NB4 (cell line): ENCODE measurements around the gene SLX4.

Experiments
- DNase-seq: peaks from one replicate; pipeline ENCODE4 v3.0.0; 2010; ENCODE audit warnings: low read depth
- H3K4me3 ChIP-seq: one replicate; pipeline ENCODE4 v1.5.1; 2011; ENCODE audit warnings: mild to moderate bottlenecking, low read depth, low read length, moderate library complexity
- MYC ChIP-seq: IDR thresholded peaks from 2 replicates; pipeline ENCODE4 v1.6.1; 2011; ENCODE audit warnings: low read depth, low read length
- POLR2A ChIP-seq: IDR thresholded peaks from 2 replicates; pipeline ENCODE4 v1.6.1; 2011; ENCODE audit warnings: mild to moderate bottlenecking; ENCODE audit not compliant: insufficient read length; ENCODE audit errors: extremely low read depth
- TF ChIP-seq, protein P1 (sequence below): IDR thresholded peaks from 2 replicates; pipeline ENCODE4 v1.6.1; 2011; ENCODE audit warnings: low read depth, low read length
- TF ChIP-seq, protein P2 (sequence below): IDR thresholded peaks from one replicate; pipeline ENCODE4 v1.5.1; 2012; ENCODE audit warnings: low read depth, low read length

The SLX4 gene

DNA sequence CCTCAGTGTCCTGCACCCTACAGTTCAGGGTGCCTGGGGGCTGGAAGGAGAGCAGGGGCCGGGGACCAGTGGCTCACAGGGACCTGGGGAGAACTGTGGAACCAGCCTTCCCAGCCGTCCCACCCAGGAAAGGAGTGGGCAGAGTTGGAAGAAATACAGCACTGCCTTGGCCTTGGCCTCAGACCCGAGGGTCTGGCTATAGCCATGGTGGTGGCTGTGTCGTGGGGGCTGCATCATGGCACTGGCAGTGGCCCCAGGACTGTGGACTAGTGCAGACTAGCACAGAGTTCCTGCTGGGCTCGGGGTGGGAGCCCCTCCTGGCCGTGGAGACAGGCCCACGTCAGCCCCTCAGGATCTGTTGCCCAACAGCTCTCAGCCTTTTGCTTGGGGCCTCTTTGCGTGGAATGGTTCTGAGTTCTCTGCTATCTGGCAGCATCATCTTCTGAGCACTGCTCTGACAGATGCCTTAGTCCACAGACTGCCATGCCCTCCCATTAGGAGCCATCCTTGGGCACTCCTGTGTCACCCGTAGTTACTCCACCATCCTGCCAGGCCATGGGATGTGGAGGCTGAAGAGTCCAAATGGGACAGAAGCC is 30.5 kb upstream of the SLX4 start:
- no peak overlapping the region for H3K4me3 ChIP-seq
- TF ChIP-seq MYC (no peak), POLR2A (no peak)
- TF ChIP-seq, protein P1, sequence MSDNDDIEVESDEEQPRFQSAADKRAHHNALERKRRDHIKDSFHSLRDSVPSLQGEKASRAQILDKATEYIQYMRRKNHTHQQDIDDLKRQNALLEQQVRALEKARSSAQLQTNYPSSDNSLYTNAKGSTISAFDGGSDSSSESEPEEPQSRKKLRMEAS, result no peak
- TF ChIP-seq, protein P2, sequence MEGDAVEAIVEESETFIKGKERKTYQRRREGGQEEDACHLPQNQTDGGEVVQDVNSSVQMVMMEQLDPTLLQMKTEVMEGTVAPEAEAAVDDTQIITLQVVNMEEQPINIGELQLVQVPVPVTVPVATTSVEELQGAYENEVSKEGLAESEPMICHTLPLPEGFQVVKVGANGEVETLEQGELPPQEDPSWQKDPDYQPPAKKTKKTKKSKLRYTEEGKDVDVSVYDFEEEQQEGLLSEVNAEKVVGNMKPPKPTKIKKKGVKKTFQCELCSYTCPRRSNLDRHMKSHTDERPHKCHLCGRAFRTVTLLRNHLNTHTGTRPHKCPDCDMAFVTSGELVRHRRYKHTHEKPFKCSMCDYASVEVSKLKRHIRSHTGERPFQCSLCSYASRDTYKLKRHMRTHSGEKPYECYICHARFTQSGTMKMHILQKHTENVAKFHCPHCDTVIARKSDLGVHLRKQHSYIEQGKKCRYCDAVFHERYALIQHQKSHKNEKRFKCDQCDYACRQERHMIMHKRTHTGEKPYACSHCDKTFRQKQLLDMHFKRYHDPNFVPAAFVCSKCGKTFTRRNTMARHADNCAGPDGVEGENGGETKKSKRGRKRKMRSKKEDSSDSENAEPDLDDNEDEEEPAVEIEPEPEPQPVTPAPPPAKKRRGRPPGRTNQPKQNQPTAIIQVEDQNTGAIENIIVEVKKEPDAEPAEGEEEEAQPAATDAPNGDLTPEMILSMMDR, result no peak
- DNase-seq, result no peak

DNA sequence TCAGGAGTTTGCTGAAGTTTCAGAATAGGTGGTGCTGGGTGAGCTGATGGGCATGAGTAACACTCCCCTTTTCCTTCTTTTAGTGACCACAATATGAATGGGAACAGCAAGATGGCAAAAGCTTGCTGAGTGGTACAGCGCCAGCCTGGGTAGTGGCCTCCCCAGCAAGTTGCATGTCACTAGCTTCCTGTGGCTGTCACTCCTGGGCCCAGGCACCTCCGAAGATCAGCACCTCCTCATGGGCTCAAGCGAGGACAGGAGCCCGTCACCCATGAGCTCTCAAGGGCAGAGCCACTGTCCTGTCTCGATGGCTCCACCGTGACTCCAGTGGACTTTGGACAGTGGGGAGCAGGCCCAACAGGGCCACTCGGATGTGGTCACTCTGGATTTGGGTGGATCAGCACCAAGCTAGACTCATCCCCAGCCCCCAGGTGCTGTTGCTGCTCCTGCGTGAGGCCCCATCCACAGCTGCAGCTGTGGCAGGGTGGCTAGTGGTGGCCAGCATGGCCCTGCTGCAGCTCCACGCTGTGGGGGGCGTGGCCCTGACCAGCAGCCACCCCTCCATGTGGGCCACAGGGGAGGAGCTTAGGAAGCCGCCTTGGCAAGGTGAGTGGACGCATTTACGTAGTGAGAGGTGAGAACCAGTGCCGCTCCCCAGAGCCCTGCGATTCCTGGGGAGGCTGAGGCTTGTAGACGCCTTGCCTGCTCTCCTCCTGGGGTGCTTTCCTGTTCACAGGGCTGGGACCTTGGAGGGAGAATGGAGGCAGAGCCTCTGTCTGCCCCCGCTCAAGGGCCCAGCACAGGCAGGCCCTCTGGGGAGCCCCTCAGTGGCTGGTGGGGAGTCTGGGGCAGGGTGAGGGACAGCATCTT is 29.5 kb upstream of the SLX4 start:
- no peak overlapping the region for H3K4me3 ChIP-seq
- TF ChIP-seq POLR2A (no peak), MYC (no peak)
- TF ChIP-seq, protein P1, result no peak
- TF ChIP-seq, protein P2, result no peak

DNA sequence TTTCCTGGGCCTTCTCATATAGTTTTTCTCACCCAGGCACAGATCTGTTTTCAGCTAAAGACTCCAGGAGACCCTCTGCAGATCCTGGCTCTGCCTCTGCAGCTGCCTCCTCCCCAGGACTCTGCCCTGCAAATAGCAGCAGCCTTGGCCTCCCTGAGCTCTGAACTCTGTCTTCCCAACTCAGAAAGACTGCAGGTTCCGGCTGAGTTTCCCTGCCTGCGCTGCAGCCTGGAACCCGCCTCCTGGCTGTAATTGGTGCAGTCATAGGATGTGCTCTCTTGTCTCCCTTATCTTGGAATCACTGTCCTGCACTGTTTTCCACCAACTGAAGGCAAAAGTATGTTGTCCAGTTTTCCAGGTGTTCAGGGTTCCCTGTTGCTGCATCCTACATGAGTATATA is 28.8 kb upstream of the SLX4 start:
- no peak overlapping the region for H3K4me3 ChIP-seq
- TF ChIP-seq, protein P2, result no peak
- no peak for TF ChIP-seq MYC
- TF ChIP-seq, protein P1, result no peak
- no peak for TF ChIP-seq POLR2A
- no peak for DNase-seq

More for the DNA sequence above, 29.5 kb upstream of the SLX4 start:
- DNase-seq, result no peak

DNA sequence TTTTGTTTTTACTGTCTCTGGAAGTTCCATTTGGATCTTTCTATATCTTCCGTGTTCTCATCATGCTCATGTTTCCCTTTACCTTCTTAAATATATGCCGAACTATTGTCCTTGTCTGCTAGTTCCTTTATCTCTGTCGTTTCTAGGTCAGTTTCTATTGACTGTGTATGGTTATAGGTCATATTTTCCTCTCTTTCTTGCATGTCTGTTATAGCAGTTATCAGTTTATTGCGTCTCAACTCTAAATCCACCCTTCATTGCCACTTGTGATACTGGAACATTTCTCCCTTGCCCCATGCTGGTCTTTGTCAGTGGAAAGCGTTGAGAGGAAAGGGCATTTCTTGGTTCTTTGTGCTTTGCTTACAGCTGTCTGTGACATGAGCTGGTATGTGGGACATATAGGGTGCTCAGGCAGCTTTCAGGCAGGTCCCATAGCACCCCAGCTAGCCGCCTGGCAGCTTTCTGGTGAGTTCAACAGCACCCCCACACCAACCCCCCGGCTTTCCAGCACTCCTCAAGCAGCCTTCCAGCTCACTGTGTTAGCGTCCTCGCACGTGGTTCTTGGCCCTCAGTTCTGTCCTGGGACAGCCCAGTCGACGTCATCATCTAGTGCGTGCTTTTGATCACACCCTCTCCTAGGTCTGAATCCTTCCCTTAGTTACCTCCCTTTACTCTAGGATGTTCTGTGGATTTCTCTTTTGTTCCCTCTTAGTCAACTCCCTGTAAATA is 27.7 kb upstream of the SLX4 start:
- TF ChIP-seq, protein P2, result no peak
- TF ChIP-seq MYC, result no peak
- no peak for TF ChIP-seq POLR2A
- TF ChIP-seq, protein P1, result no peak
- no peak overlapping the region for H3K4me3 ChIP-seq
- no peak for DNase-seq

DNA sequence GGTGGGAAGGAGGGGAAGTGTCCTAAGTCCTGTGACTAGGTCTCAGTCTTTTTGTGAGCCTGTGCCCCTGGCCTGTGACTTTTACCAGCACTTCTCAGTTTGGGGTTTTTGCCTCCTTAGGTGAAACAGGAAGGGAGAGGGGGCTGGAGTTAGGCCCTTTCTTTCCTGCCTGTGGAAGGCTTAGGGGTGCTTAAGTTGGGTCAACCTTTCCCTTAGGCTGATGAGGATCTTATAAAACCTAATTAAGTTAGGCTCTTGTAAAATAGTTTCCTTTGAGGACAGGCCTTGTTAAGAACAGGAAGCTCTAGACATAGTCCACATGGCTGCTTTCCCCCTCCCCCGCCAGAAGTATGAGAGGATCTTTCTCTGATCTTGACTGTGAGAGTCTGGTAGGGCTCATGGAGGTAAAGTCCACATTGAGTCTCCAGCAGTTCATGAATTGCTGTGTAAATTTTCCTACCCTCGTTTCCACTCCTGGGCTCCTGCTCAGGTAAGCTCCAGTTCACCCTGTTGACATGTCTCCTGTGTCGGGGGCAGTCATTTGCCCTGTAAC is 26.0 kb upstream of the SLX4 start:
- no peak overlapping the region for H3K4me3 ChIP-seq
- peak; percentile 83 for DNase-seq
- TF ChIP-seq MYC (peak; percentile 90), POLR2A (peak; percentile 24)
- TF ChIP-seq, protein P2, result no peak
- TF ChIP-seq, protein P1, result peak; percentile 76
